ENCODE results near the gene EPX. TPM values are rescaled to one million over a fixed set of nuclear protein-coding genes. Genes with fewer than 3 reads are reported as not detected.

The EPX gene
- total RNA-seq, 2 experiments from 2014 or later: not detected

GRCh38 chr17:58170622-58171021 is 21.9 kb upstream of the EPX start:
- H3K4me3 ChIP-seq (ENCODE audit: low read length): peak overlapping the region; percentile 6
- DNase-seq (peak in 1 of 14 experiments; percentile 71), ATAC-seq (ENCODE audit: poor library complexity) (no peak)
- peak overlapping the region; percentile 71 for H3K4me3 Mint-ChIP-seq
- no peaks in the 10 kb centered on the region for H3K27me3 ChIP-seq (ENCODE audit: control insufficient read depth in 1 of 2, insufficient read depth in 2 of 2, low read length in 2 of 2)
- no peaks in the 10 kb centered on the region for H3K36me3 ChIP-seq (ENCODE audit: insufficient read depth, low read length)
- intact Hi-C loops (cut with DNase I, micrococcal nuclease): loop anchor here in 1 of 2 experiments (5.0 kb wide), 4 partner anchors 47 to 313 kb away; partner anchors contain the start of gene MKS1
- H3K36me3 Mint-ChIP-seq (ENCODE audit: low read depth): no peaks in the 10 kb centered on the region
- H3K4me1 ChIP-seq (ENCODE audit: insufficient read depth, low read length): peaks cover 47% of the 10 kb centered on the region
- H3K27me3 Mint-ChIP-seq: no peaks in the 10 kb centered on the region
- POLR2A ChIA-PET: interaction anchor here (0.7 to 3.0 kb wide), 10 partner anchors 8 to 164 kb away, joined by 3 to 26 read pairs (median 4); partner anchors contain the start of genes MKS1 and SRSF1
- H3K9me3 Mint-ChIP-seq: peaks cover 1% of the 10 kb centered on the region
- peak overlapping the region; percentile 86 for H3K27ac Mint-ChIP-seq
- peak overlapping the region; percentile 32 to 68 for H3K27ac ChIP-seq (ENCODE audit: low read depth in 1 of 2, low read length in 2 of 2)
- TF ChIP-seq, protein P1, sequence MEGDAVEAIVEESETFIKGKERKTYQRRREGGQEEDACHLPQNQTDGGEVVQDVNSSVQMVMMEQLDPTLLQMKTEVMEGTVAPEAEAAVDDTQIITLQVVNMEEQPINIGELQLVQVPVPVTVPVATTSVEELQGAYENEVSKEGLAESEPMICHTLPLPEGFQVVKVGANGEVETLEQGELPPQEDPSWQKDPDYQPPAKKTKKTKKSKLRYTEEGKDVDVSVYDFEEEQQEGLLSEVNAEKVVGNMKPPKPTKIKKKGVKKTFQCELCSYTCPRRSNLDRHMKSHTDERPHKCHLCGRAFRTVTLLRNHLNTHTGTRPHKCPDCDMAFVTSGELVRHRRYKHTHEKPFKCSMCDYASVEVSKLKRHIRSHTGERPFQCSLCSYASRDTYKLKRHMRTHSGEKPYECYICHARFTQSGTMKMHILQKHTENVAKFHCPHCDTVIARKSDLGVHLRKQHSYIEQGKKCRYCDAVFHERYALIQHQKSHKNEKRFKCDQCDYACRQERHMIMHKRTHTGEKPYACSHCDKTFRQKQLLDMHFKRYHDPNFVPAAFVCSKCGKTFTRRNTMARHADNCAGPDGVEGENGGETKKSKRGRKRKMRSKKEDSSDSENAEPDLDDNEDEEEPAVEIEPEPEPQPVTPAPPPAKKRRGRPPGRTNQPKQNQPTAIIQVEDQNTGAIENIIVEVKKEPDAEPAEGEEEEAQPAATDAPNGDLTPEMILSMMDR (IDR thresholded peaks at IDR 0.05): no peak
- H3K9me3 ChIP-seq (ENCODE audit: control insufficient read depth in 1 of 2, insufficient read depth in 1 of 2, low read length in 2 of 2): no peaks in the 10 kb centered on the region
- peaks cover 64% of the 10 kb centered on the region for H3K4me1 Mint-ChIP-seq (ENCODE audit: low read depth)
- CTCF ChIA-PET: interaction anchor here (0.7 to 2.2 kb wide), 3 partner anchors 11 to 247 kb away, joined by 3 to 6 read pairs (median 5); partner anchors contain the start of gene RNF43

GRCh38 chr17:58172369-58173071 is 20.0 kb upstream of the EPX start:
- H3K36me3 Mint-ChIP-seq (ENCODE audit: low read depth): no peaks in the 10 kb centered on the region
- H3K36me3 ChIP-seq (ENCODE audit: insufficient read depth, low read length): no peaks in the 10 kb centered on the region
- H3K27me3 Mint-ChIP-seq: peaks cover 3% of the 10 kb centered on the region
- CTCF ChIA-PET: interaction anchor here (0.6 to 1.9 kb wide), 5 partner anchors 18 to 162 kb away, joined by 3 to 8 read pairs (median 3); no protein-coding TSS in a partner anchor
- no peak overlapping the region for H3K4me3 Mint-ChIP-seq
- H3K27me3 ChIP-seq (ENCODE audit: control insufficient read depth in 1 of 2, insufficient read depth in 2 of 2, low read length in 2 of 2): no peaks in the 10 kb centered on the region
- peak overlapping the region in 1 of 2 donors; percentile 57 for H3K27ac ChIP-seq (ENCODE audit: low read depth in 1 of 2, low read length in 2 of 2)
- no peaks in the 10 kb centered on the region for H3K9me3 Mint-ChIP-seq
- peak overlapping the region; percentile 31 for H3K27ac Mint-ChIP-seq
- peaks cover 43% of the 10 kb centered on the region for H3K4me1 ChIP-seq (ENCODE audit: insufficient read depth, low read length)
- POLR2A ChIA-PET: interaction anchor here (0.6 to 1.8 kb wide), 7 partner anchors 16 to 166 kb away, joined by 3 to 10 read pairs (median 3); partner anchors contain the start of gene SRSF1
- peak overlapping the region; percentile 4 for H3K4me3 ChIP-seq (ENCODE audit: low read length)
- peak; percentile 90 for ATAC-seq (ENCODE audit: poor library complexity)
- TF ChIP-seq, protein P1 (IDR thresholded peaks at IDR 0.05): peak; percentile 87
- intact Hi-C loops (cut with DNase I, micrococcal nuclease): loop anchor here (1.0 to 5.0 kb wide), 6 partner anchors 20 to 315 kb away; partner anchors contain the start of gene MKS1 (in 1 of the 2)
- peaks cover 0 to 4% of the 10 kb centered on the region in 2 experiments for H3K9me3 ChIP-seq (ENCODE audit: control insufficient read depth in 1 of 2, insufficient read depth in 1 of 2, low read length in 2 of 2)
- DNase-seq: peak in 13 of 14 experiments; percentile 16 to 81 (median 31)
- peaks cover 47% of the 10 kb centered on the region for H3K4me1 Mint-ChIP-seq (ENCODE audit: low read depth)

DNA sequence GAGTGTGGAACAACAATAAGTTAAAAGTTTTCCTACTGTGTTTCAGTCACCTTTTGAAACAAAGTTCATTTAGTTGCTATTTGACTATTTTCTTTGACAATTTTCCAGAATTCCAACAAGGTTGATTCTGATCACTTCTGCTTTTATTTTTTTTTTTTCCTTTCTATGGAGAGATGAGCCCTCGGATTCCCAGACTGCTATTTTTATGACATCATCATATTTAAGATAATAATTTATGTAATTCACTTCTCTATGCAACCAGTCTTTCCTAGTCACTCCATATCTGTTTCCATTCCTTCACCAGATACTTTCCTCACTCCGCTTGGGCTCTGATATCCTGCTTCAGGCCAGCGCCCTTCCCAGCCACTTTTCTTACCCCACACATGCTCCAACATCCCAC is 17.7 kb upstream of the EPX start:
- Histone ChIP-seq H3K4me3 (ENCODE audit: low read length) (no peak overlapping the region), H3K36me3 (ENCODE audit: insufficient read depth, low read length) (no peaks in the 10 kb centered on the region), H3K4me1 (ENCODE audit: insufficient read depth, low read length) (peaks cover 23% of the 10 kb centered on the region), H3K27ac (ENCODE audit: low read depth in 1 of 2, low read length in 2 of 2) (no peak overlapping the region), H3K27me3 (ENCODE audit: control insufficient read depth in 1 of 2, insufficient read depth in 2 of 2, low read length in 2 of 2) (no peaks in the 10 kb centered on the region), H3K9me3 (ENCODE audit: control insufficient read depth in 1 of 2, insufficient read depth in 1 of 2, low read length in 2 of 2) (peaks cover 0 to 4% of the 10 kb centered on the region in 2 experiments)
- DNase-seq (no peak), ATAC-seq (ENCODE audit: poor library complexity) (no peak)
- Mint-ChIP-seq H3K4me3 (no peak overlapping the region), H3K36me3 (ENCODE audit: low read depth) (no peaks in the 10 kb centered on the region), H3K27me3 (peaks cover 5% of the 10 kb centered on the region), H3K4me1 (ENCODE audit: low read depth) (peaks cover 29% of the 10 kb centered on the region), H3K9me3 (no peaks in the 10 kb centered on the region), H3K27ac (no peak overlapping the region)
- POLR2A ChIA-PET: no interaction called here
- TF ChIP-seq, protein P1 (IDR thresholded peaks at IDR 0.05): no peak
- CTCF ChIA-PET: no interaction called here
- intact Hi-C loops (cut with DNase I, micrococcal nuclease): loop anchor here in 1 of 2 experiments (5.0 kb wide), 4 partner anchors 42 to 318 kb away; partner anchors contain the start of gene MKS1
